ENCODE measurements around the gene TIAM2.
A peak's percentile ranks its signal among the peaks of the same experiment; 100 is the strongest.
"Not testable (repeated sequence)": the region's sequence is repeated elsewhere in the genome, so short reads cannot be mapped to it uniquely, and the experiment has no call there.

The TIAM2 gene

GRCh38 chr6:155088856-155089255, 93.7 kb downstream of the TIAM2 start:
- intact Hi-C loops (cut with DNase I): no loop called here
- DNase-seq: no peak

GRCh38 chr6:155089746-155090145, 94.6 kb downstream of the TIAM2 start:
- intact Hi-C loops (cut with DNase I): no loop called here
- no peak for DNase-seq

- DNase-seq: no peak
- intact Hi-C loops (cut with DNase I): no loop called here
Observed at GRCh38 chr6:155090166-155090565, 95.1 kb downstream of the TIAM2 start.

GRCh38 chr6:155091756-155092155, 96.6 kb downstream of the TIAM2 start:
- DNase-seq: no peak
- intact Hi-C loops (cut with DNase I): no loop called here

- intact Hi-C loops (cut with DNase I): no loop called here
- DNase-seq: no peak
Observed at GRCh38 chr6:155093430-155093829, 98.3 kb downstream of the TIAM2 start.

- peak in 8 of 10 donors; percentile 20 to 88 (median 46) for DNase-seq
- intact Hi-C loops (cut with DNase I): no loop called here
Observed at GRCh38 chr6:155100087-155100486, 105.0 kb downstream of the TIAM2 start.

GRCh38 chr6:155100591-155100990, 105.5 kb downstream of the TIAM2 start:
- intact Hi-C loops (cut with DNase I): no loop called here
- no peak for DNase-seq

GRCh38 chr6:155103083-155103645, 108.0 kb downstream of the TIAM2 start:
- intact Hi-C loops (cut with DNase I): not testable (repeated sequence)

GRCh38 chr6:155103816-155104366, 108.8 kb downstream of the TIAM2 start:
- DNase-seq: no peak
- intact Hi-C loops (cut with DNase I): no loop called here

More at GRCh38 chr6:155103083-155103645, 108.0 kb downstream of the TIAM2 start:
- not testable (repeated sequence) for DNase-seq

GRCh38 chr6:155106456-155107115, 111.5 kb downstream of the TIAM2 start:
- DNase-seq: no peak
- intact Hi-C loops (cut with DNase I): no loop called here

- DNase-seq: no peak
- intact Hi-C loops (cut with DNase I): no loop called here
Observed at GRCh38 chr6:155107432-155108069, 112.4 kb downstream of the TIAM2 start.

GRCh38 chr6:155108070-155108820, 113.1 kb downstream of the TIAM2 start:
- no peak for DNase-seq
- intact Hi-C loops (cut with DNase I): no loop called here

GRCh38 chr6:155110721-155111120, 115.6 kb downstream of the TIAM2 start:
- DNase-seq: no peak
- intact Hi-C loops (cut with DNase I): no loop called here

GRCh38 chr6:155112757-155113156, 117.6 kb downstream of the TIAM2 start:
- no peak for DNase-seq
- intact Hi-C loops (cut with DNase I): no loop called here

- intact Hi-C loops (cut with DNase I): no loop called here
- DNase-seq: no peak
Observed at GRCh38 chr6:155115893-155116570, 120.9 kb downstream of the TIAM2 start.

- intact Hi-C loops (cut with DNase I): no loop called here
- no peak for DNase-seq
Observed at GRCh38 chr6:155116571-155116910, 121.4 kb downstream of the TIAM2 start.

GRCh38 chr6:155117256-155117655, 122.1 kb downstream of the TIAM2 start:
- intact Hi-C loops (cut with DNase I): no loop called here
- DNase-seq: no peak

GRCh38 chr6:155117785-155118184, 122.7 kb downstream of the TIAM2 start:
- intact Hi-C loops (cut with DNase I): no loop called here

GRCh38 chr6:155119201-155119600, 124.1 kb downstream of the TIAM2 start:
- intact Hi-C loops (cut with DNase I); DNase-seq: not testable (repeated sequence)

More at GRCh38 chr6:155117785-155118184, 122.7 kb downstream of the TIAM2 start:
- DNase-seq: no peak

GRCh38 chr6:155120034-155120433, 124.9 kb downstream of the TIAM2 start:
- intact Hi-C loops (cut with DNase I): no loop called here
- no peak for DNase-seq
